Mesenteric fat pad (tissue), 1 donor: ENCODE results near the gene GRXCR2. TPM values are rescaled to one million over a fixed set of nuclear protein-coding genes. Genes with fewer than 3 reads are reported as not detected.
"Not testable (repeated sequence)": the region's sequence is repeated elsewhere in the genome, so short reads cannot be mapped to it uniquely, and the experiment has no call there.

Experiments used
- DNase-seq: peaks from one replicate; pipeline ENCODE4 v3.0.0-alpha.2; 2020; ENCODE audit warnings: low spot score
- long read RNA-seq: library from polyadenylated mRNA; unstranded; transcript quantifications from one replicate; pipeline ENCODE4 v2.0.0, GENCODE V29; 2020
- total RNA-seq: library from RNA; stranded (reverse); fragmentation: NEBNext Ultra II Directional; extraction: Animal tissue kit (Norgen Biotek cat#: 25700); gene quantifications from one replicate; pipeline ENCODE4 v1.2.1, GENCODE V29; 2021
- donor health status: DM: yes; HTN: yes; CAD: no.

The GRXCR2 gene
- not detected for total RNA-seq
- long read RNA-seq, result 0 reads

GRCh38 chr5:145872914-145873313, at the start of gene GRXCR2:
Gene GRXCR2 (minus strand): TSS chr5:145873014. CDS start chr5:145872968, 46 bp downstream.
- no peak for DNase-seq

DNA sequence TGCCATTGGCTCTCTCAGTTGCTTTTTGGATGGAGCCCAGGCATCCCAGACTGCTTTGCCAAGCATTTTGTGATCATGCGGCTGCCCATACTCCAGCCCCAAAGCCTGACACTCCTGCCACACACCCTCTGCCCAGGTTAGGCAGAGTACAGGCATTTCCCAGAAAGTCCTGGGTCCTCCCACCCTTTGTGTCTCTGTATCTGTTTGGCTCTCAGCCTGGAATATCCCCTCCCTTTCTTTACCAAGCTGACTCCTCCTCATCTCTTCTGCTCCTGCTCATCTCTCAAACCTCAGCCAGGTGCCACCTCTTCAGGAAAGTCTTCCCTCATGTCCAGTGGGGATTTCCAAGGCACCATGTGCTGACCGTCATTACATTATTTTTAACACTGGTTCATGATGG, 49.2 kb upstream of the GRXCR2 start:
- no peak for DNase-seq

- DNase-seq, result no peak
Measured at GRCh38 chr5:145921211-145921610, 48.4 kb upstream of the GRXCR2 start.

DNA sequence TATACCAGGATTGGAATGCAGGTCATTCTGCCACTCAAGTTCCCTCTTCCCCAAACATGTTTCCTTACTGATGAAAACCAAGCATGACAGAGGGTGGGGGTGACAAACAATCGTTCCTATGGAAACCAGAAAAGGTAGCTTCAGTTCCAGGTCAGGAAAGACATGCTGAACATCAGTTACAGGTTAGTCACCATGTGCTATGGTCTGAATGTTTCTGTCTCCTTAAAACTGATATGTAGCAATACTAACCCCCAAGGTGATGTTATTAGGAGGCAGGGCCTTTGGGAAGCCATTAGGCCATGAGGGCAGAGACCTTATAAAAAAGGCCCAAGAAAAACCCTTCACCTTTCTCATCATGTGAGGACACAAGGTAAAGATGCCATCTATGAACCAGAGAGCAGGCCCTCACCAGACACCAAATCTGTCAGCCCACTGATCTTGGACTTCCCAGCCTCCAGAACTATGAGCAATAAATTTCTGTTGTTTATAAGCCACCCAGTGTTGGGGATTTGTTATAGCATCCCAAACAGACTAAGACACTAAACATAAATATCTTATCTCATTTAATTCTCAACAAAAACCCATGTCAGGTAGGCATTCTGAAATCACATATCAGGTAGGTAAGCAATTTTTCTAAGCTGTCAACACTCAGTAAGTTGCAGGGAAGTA, 47.9 kb upstream of the GRXCR2 start:
- DNase-seq, result no peak

- DNase-seq, result no peak
Measured at GRCh38 chr5:145919413-145919812, 46.6 kb upstream of the GRXCR2 start.

DNA sequence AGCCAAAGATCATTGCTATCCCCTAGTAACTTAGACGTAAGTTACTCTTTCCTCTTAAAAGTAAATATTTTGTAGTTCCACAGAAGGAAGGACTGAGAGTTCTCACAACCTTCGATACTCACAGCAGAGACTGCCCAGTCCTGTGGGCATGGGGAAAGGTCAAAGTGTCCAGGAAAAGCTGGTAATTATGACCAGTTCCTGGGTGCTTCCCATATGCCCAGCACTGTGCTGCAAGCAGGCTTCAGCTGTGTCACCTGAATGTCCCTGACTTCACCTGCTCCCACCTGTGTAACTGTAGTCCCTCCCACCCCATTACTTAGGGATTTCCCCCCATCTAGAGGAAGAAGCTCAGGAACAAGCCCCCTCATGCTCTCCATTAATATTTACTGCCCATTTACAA, 45.6 kb upstream of the GRXCR2 start:
- no peak for DNase-seq

DNA sequence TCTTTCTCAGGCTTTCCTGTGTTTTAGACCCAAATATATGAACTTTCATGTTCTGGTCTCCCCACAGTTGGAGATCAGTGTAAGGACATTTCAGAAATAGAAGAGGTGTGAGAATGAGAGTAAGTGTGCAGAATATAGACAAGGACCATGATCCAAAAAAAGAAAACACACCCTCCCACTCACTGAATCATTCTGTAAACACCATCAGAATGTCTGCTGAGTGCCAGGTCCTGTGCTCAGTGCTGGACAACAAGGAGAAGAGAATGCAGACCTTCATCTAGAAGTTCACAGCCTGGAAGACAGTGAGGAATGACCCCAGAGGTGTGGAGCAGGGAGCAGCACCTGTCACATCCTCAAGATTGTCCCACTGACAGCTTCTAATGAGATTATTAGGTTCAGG, 44.5 kb upstream of the GRXCR2 start:
- DNase-seq, result no peak

GRCh38 chr5:145915970-145916638, 43.3 kb upstream of the GRXCR2 start:
- no peak for DNase-seq

- DNase-seq, result no peak
Measured at GRCh38 chr5:145913701-145914100, 40.9 kb upstream of the GRXCR2 start.

DNA sequence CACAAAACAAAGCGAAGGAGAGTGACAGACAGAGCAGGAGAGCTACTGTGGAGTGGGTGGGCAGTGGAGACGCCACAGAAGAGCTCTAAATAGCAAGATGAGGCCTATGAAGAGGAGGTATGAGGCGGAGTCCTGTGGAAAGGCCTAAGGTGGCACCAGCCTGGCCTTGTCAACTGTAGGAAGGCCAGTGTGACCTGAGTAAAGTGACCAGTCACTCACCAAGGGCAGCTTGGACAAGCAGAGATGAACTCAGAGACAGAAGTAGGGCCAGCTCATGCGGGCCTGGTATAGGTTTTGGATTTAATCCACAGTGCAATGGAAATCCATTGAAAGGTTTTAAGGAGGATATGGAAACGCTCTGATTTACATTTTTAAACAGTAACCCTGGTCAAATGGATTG, 39.8 kb upstream of the GRXCR2 start:
- no peak for DNase-seq

DNA sequence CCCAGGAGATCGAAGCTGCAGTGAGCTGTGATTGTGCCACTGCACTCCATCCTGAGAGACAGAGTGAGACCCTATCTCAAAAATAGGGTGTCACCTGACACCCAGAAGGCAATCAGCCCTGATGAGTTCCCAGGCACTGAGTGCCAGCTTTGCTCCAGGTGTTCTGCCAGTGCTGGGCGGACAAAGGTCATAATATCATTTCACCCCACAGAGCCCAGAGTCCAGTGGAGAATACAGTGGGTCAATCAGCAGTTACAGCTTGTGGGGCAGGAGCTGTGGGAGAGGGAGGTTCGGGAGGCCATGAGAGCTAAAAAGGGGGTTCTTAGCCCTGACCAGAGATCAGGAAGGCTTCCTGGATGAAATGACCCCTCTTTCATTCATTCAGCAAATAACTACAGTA, 39.2 kb upstream of the GRXCR2 start:
- no peak for DNase-seq

GRCh38 chr5:145911164-145911563, 38.4 kb upstream of the GRXCR2 start:
- no peak for DNase-seq

DNA sequence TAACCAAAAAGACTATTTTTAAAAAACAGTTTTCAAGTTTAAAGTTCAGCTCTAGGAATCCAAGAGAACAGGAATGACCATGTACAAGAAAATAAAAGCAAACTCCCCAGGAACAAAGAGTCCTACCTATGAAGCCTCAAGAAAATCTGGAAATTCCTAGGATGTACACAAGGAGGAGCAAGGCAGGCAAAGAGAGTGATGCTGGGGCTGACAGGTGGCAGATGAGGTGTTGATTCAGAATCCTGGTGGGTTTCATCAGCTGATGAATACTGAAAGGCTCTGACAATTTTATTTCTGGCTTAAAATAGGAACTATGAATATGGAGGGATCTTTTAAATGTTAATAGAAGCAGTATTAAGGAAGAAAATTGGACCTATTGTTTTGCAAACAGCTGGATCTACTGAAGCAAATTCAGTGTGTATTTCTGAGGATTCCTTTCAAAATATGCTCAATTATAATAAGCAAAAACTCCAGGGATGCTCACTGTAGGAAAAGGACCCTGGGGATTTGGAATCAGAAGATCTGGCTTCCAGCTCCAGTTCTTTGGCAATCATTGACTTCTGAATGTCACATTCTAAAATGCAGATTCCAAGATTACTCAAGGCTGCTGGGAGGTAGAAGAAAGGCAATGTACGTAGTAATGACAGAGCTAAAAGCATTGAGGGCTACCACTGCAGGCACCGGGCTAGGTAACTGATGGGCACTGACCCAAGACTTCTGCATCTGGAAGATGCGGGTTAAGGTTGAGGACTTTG, 35.6 kb upstream of the GRXCR2 start:
- DNase-seq, result no peak

DNA sequence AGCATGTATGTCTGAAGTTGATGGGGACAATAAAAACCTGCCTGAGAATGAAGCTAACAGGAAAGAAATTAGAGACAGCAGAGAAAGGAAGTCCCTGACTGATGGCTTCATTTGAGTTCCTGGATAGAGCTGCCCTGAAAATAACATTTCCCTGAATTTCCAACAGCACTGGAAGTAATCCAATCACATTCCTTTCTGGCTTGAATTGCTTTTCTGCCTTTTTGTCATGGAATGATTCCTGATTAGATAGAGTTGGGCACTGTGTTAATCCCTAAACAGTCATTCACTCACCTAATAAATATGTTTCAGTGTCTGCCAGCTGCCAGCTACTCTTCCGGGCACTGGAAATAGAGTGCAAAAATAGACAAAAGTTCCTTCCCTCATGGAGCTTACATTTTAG, 33.6 kb upstream of the GRXCR2 start:
- no peak for DNase-seq

GRCh38 chr5:145904743-145905142, 31.9 kb upstream of the GRXCR2 start:
- no peak for DNase-seq

GRCh38 chr5:145903867-145904266, 31.1 kb upstream of the GRXCR2 start:
- DNase-seq, result no peak

GRCh38 chr5:145903113-145903512, 30.3 kb upstream of the GRXCR2 start:
- DNase-seq, result no peak

DNA sequence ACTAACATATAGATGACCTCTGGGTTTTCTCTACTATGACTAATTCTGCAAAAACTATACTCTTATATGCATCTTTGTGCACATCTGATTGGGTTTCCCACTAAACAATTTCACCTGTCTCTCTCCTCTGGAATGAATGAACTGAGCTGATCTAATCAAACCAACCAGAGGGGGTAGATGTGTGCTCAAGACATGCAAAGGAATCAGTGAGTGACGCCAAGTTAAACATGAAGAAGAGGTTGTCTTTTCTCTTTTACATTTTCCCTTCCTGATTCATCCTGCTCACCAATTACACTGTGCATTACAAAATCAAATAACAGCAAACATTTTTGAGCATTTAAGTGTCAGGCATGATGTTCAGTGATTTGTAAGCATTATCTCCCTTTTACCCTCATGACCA, 29.6 kb upstream of the GRXCR2 start:
- no peak for DNase-seq

DNA sequence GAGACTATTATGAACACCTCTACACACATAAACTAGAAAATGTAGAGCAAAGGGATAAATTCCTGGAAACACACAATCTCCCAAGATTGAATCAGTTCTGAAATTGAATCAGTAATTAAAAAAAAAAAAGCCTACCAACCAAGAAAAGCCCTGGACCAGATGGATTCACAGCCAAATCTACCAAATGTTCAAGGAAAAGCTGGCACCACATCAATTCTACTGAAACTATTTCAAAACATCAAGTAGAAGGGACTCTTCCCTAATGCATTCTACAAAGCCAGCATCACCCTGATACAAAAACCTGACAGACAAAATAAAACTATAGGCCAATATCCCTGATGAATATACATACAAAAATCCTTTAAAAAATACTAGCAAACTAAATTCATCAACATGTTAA, 25.4 kb upstream of the GRXCR2 start:
- DNase-seq, result no peak

GRCh38 chr5:145891378-145891777, 18.6 kb upstream of the GRXCR2 start:
- not testable (repeated sequence) for DNase-seq

GRCh38 chr5:145889611-145890010, 16.8 kb upstream of the GRXCR2 start:
- no peak for DNase-seq

DNA sequence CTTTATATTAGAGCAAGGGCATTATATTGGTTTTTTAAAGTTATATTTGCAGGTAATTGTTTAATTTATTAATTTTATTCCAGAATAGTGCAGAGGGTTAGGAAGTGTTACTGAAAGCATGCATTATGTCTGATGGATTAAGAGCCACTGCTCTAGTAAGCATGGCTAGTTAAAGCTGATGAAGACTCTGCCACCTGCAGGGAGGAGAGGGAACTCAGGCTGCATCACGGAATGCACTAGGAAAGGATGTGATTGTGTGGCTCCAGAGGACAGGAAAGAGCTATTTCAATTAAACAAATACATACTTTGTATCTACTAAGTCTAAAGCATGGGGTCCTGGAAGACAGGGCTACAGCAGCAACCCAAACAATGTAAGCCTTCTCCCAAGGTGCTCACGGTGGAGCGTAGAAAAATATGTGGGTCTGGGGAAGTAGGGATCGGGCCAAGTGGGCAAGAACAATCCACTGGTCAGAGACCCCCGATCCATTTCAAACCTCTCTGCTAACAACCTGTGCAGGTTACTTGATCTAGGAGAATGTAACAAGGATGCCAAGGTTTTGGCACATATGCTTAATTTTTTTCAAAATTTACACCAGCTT, 15.3 kb upstream of the GRXCR2 start:
- no peak for DNase-seq
